ENCODE results near the gene DPP3.

The DPP3 gene

GRCh38 chr11:66484806-66485380, 4.7 kb downstream of the DPP3 start:
- no peak for DNase-seq (ENCODE audit: low spot score)

GRCh38 chr11:66488957-66489356, 8.7 kb downstream of the DPP3 start:
- DNase-seq (ENCODE audit: low spot score), result no peak

GRCh38 chr11:66489636-66490035, 9.4 kb downstream of the DPP3 start:
- no peak for DNase-seq (ENCODE audit: low spot score)

GRCh38 chr11:66491315-66491935, 11.2 kb downstream of the DPP3 start:
- no peak for DNase-seq (ENCODE audit: low spot score)

GRCh38 chr11:66492161-66492865, 12.1 kb downstream of the DPP3 start:
- DNase-seq (ENCODE audit: low spot score), result no peak

GRCh38 chr11:66493130-66493529, 12.9 kb downstream of the DPP3 start:
- no peak for DNase-seq (ENCODE audit: low spot score)

GRCh38 chr11:66494458-66494857, 14.2 kb downstream of the DPP3 start:
- no peak for DNase-seq (ENCODE audit: low spot score)

- DNase-seq (ENCODE audit: low spot score), result no peak
These were observed 14.7 kb downstream of the DPP3 start for GRCh38 chr11:66494935-66495334.

- DNase-seq (ENCODE audit: low spot score), result no peak
These were observed 15.2 kb downstream of the DPP3 start for GRCh38 chr11:66495401-66495854.

- DNase-seq (ENCODE audit: low spot score), result no peak
These were observed 17.0 kb downstream of the DPP3 start for GRCh38 chr11:66497206-66497605.

- no peak for DNase-seq (ENCODE audit: low spot score)
These were observed 18.3 kb downstream of the DPP3 start for GRCh38 chr11:66498506-66498905.

- no peak for DNase-seq (ENCODE audit: low spot score)
These were observed 25.1 kb downstream of the DPP3 start for GRCh38 chr11:66505276-66505816.

GRCh38 chr11:66509131-66509561, 28.9 kb downstream of the DPP3 start:
- DNase-seq (ENCODE audit: low spot score), result no peak

GRCh38 chr11:66510271-66510989, 30.2 kb downstream of the DPP3 start, which contains the start of gene BBS1:
Gene BBS1, plus strand, starts transcription at chr11:66510635. Its CDS starts 25 bp downstream, at chr11:66510660.
- DNase-seq (ENCODE audit: low spot score), result peak; percentile 93

GRCh38 chr11:66510990-66511339, 30.7 kb downstream of the DPP3 start:
- DNase-seq (ENCODE audit: low spot score), result no peak

GRCh38 chr11:66523611-66524010, 43.4 kb downstream of the DPP3 start:
- no peak for DNase-seq (ENCODE audit: low spot score)

GRCh38 chr11:66524304-66525040, 44.2 kb downstream of the DPP3 start:
- DNase-seq (ENCODE audit: low spot score), result no peak

- DNase-seq (ENCODE audit: low spot score), result no peak
These were observed 48.8 kb downstream of the DPP3 start for GRCh38 chr11:66529069-66529468.

GRCh38 chr11:66529655-66530054, 49.4 kb downstream of the DPP3 start:
- no peak for DNase-seq (ENCODE audit: low spot score)

GRCh38 chr11:66530927-66531709, 50.9 kb downstream of the DPP3 start:
- DNase-seq (ENCODE audit: low spot score), result no peak

GRCh38 chr11:66531841-66532240, 51.6 kb downstream of the DPP3 start:
- DNase-seq (ENCODE audit: low spot score), result no peak
